K562 (cell line): Measurements from ENCODE around the gene ADAMTS7. TPM values are rescaled to one million over a fixed set of nuclear protein-coding genes. Genes with fewer than 3 reads are reported as not detected.

Source experiments
- ADNP ChIP-seq: fragments of 200-800 bp; sonication (Bioruptor generic); IDR thresholded peaks from 2 replicates; pipeline ENCODE4 v1.6.1; 2016; ENCODE audit warnings: missing genetic modification characterization, missing compliant biosample characterization
- CXXC5 ChIP-seq: fragments of 250-450 bp; sonication (Bioruptor Pico); IDR thresholded peaks from 2 replicates; pipeline ENCODE4 v1.8.0; 2022; ENCODE audit warnings: inconsistent platforms, mild to moderate bottlenecking, moderate library complexity
- EGR1 ChIP-seq: fragments of 450-650 bp; conservative IDR thresholded peaks from 2 replicates; pipeline ENCODE4 v1.6.1; 2017; ENCODE audit warnings: mild to moderate bottlenecking
- ELK1 ChIP-seq: sonication (generic); formaldehyde crosslinking; IDR thresholded peaks from 2 replicates; pipeline ENCODE4 v1.8.1; 2022; ENCODE audit warnings: missing genetic modification reagents
- ERF ChIP-seq: fragments of 450-650 bp; formaldehyde crosslinking; IDR thresholded peaks from 2 replicates; pipeline ENCODE4 v1.4.0; 2020; ENCODE audit warnings: mild to moderate bottlenecking, mixed read lengths
- KAT8 ChIP-seq: fragments of 450-650 bp; IDR thresholded peaks from 2 replicates; pipeline ENCODE4 v1.6.1; 2016; ENCODE audit warnings: low read depth, mild to moderate bottlenecking
- MLX ChIP-seq, 2 experiments: fragments of 450-650 bp in 1 of 2; sonication (generic) in 1 of 2; formaldehyde crosslinking; conservative IDR thresholded peaks; 2 replicates each; pipeline versions ENCODE4 v1.4.0 to v1.8.1; 2020 to 2022; ENCODE audit warnings: mild to moderate bottlenecking in 1 of 2, missing genetic modification reagents in 1 of 2
- POU5F1 ChIP-seq: fragments of 150-350 bp; IDR thresholded peaks from 2 replicates; pipeline ENCODE4 v1.6.1; 2014; ENCODE audit warnings: borderline replicate concordance, low read length, low read depth, mild to moderate bottlenecking; ENCODE audit not compliant: partially characterized antibody
- SNAPC5 ChIP-seq: fragments of 250-450 bp; sonication (Bioruptor Pico); IDR thresholded peaks from 2 replicates; pipeline ENCODE4 v1.8.0; 2021; ENCODE audit warnings: moderate library complexity, mild to moderate bottlenecking, inconsistent platforms
- TBL1XR1 ChIP-seq, 2 experiments: IDR thresholded peaks; 2 replicates each; pipeline ENCODE4 v1.6.1; 2012; ENCODE audit warnings: improper control_type of control experiment in 2 of 2, low read length in 2 of 2, mild to moderate bottlenecking in 1 of 2
- THRAP3 ChIP-seq: fragments of 450-650 bp; IDR thresholded peaks from 2 replicates; pipeline ENCODE4 v1.6.1; 2016; ENCODE audit warnings: mild to moderate bottlenecking, inconsistent platforms, borderline replicate concordance
- ZC3H4 ChIP-seq: sonication (generic); formaldehyde crosslinking; IDR thresholded peaks from 2 replicates; pipeline ENCODE4 v1.9.0; 2021; ENCODE audit warnings: missing genetic modification reagents, borderline replicate concordance
- ZNF143 ChIP-seq: sonication (generic); formaldehyde crosslinking; IDR thresholded peaks from 2 replicates; pipeline ENCODE4 v1.9.0; 2022; ENCODE audit warnings: mild to moderate bottlenecking, missing genetic modification reagents
- ZNF165 ChIP-seq: fragments of 250-450 bp; sonication (Bioruptor Pico); IDR thresholded peaks from 2 replicates; pipeline ENCODE4 v1.4.0; 2020; ENCODE audit warnings: borderline replicate concordance
- ZNF253 ChIP-seq: fragments of 250-450 bp; sonication (Bioruptor Pico); conservative IDR thresholded peaks from 2 replicates; pipeline ENCODE4 v1.6.1; 2021; ENCODE audit warnings: mild to moderate bottlenecking
- ZNF3 ChIP-seq: fragments of 250-450 bp; sonication (Bioruptor Pico); IDR thresholded peaks from 2 replicates; pipeline ENCODE4 v1.5.0; 2021; ENCODE audit warnings: mild to moderate bottlenecking, moderate library complexity
- ZNF561 ChIP-seq: fragments of 450-650 bp; formaldehyde crosslinking; conservative IDR thresholded peaks from 2 replicates; pipeline ENCODE4 v1.4.0; 2020; ENCODE audit warnings: mild to moderate bottlenecking, moderate library complexity
- ZNF780A ChIP-seq: fragments of 250-450 bp; sonication (Bioruptor Pico); IDR thresholded peaks from 2 replicates; pipeline ENCODE4 v1.5.0; 2021; ENCODE audit warnings: mild to moderate bottlenecking
- polyA plus RNA-seq, 8 experiments: library from polyadenylated mRNA; depleted of rRNA in 4 of 8; stranded (reverse) in 5 of 8; unstranded in 3 of 8; fragments of >200 nt; fragmentation: Nextera tagmentation in 2 of 8; fragmentation: Illumina TruSeq in 1 of 8; extraction: Ambion mirVana in 2 of 8; extraction: Trizol in 1 of 8; gene quantifications; 2 replicates each; pipeline versions ENCODE4 v1.2.1 to v1.2.3, GENCODE V29; 2011 to 2014; ENCODE audit warnings: inconsistent platforms in 1 of 8, missing spikeins in 1 of 8
- total RNA-seq, 7 experiments: library from RNA; depleted of rRNA in 6 of 7; stranded (reverse); fragments of >200 nt in 6 of 7; fragmentation: Illumina TruSeq in 2 of 7; extraction: Trizol in 2 of 7; gene quantifications; 2 replicates each; pipeline versions ENCODE4 v1.2.1 to v1.2.3, GENCODE V29; 2011 to 2021; ENCODE audit warnings: low replicate concordance in 1 of 7
- TF ChIP-seq, protein P1 (sequence below): sonication (generic); formaldehyde crosslinking; IDR thresholded peaks from 2 replicates; pipeline ENCODE4 v1.9.0; 2022; ENCODE audit warnings: mild to moderate bottlenecking, missing genetic modification reagents
- TF ChIP-seq, protein P2 (sequence below): sonication (generic); formaldehyde crosslinking; IDR thresholded peaks from 2 replicates; pipeline ENCODE4 v1.8.0; 2022; ENCODE audit warnings: mild to moderate bottlenecking, missing genetic modification reagents
- TF ChIP-seq, protein P3 (sequence below): fragments of 450-650 bp; IDR thresholded peaks from 2 replicates; pipeline ENCODE4 v1.6.1; 2017; ENCODE audit warnings: mild to moderate bottlenecking, moderate library complexity
- TF ChIP-seq, protein P4 (sequence below): fragments of 450-650 bp; IDR thresholded peaks from 2 replicates; pipeline ENCODE4 v1.6.1; 2016; ENCODE audit warnings: missing biosample characterization, missing genetic modification characterization

The ADAMTS7 gene
- total and polyA plus RNA-seq, 9 of the 15 experiments (the other 6 are each of a cell fraction or from before 2014, with no cell fraction given): 0.05 to 0.07 TPM; not detected in 7

DNA sequence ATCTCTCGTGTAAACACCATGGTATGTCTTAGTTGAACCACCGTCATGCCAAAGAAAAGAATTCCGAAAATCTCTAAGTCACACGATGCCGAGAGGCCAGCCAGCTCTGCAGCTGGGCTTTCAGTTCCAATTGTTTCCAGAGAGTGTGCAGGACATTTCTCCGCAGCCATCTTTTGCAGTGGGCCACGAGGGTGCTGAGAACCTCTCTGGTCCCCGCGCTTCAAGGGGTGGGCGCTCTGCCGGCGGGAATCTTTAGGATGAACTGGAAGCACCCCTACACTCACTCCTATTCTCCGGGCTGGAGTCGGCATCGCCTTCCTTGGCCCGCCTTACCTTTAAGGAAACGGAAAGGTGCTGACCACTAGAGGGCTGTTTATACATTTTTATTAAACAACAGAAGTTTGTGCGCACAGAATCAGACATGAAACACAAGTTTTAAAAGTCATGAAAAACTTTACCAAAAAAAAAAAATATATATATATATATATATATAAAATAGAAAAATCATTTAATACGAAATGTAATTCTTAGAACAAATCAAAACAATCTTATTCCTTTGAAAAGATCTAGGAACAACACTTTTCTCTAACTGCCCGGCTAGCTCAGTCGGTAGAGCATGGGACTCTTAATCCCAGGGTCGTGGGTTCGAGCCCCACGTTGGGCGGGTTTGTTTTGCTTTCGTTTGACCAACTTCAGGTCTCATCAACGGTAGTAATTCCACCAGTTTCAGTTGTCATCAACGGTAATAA, 48.9 kb upstream of the ADAMTS7 start (continued):
- TF ChIP-seq ELK1 (CRISPR knock-in tag) (no peak), ZNF253 (no peak), KAT8 (no peak), EGR1 (no peak), ZNF3 (0 out of 2 replicates have a peak, but pooled peaks have one; percentile 38), SNAPC5 (CRISPR knock-in tag) (no peak), ADNP (peak; percentile 86), ZNF143 (CRISPR knock-in tag) (no peak), ERF (CRISPR knock-in tag) (no peak), THRAP3 (no peak), POU5F1 (no peak), ZNF780A (CRISPR knock-in tag) (no peak), TBL1XR1 (IDR thresholded peaks at IDR 0.05; ENCODE audit: low read length in 2 of 2) (peak in 1 of 2 experiments; percentile 81; a peak in 1 of 4 replicates), MLX (CRISPR knock-in tag; conservative IDR thresholded peaks at IDR 0.05) (no peak), CXXC5 (CRISPR knock-in tag) (peak; percentile 30; the same call in 1 of the 2 replicates), ZNF561 (CRISPR knock-in tag) (no peak), ZC3H4 (CRISPR knock-in tag) (no peak), ZNF165 (no peak)
- TF ChIP-seq, protein P1, sequence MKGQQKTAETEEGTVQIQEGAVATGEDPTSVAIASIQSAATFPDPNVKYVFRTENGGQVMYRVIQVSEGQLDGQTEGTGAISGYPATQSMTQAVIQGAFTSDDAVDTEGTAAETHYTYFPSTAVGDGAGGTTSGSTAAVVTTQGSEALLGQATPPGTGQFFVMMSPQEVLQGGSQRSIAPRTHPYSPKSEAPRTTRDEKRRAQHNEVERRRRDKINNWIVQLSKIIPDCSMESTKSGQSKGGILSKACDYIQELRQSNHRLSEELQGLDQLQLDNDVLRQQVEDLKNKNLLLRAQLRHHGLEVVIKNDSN (CRISPR knock-in tag): no peak
- TF ChIP-seq, protein P2, sequence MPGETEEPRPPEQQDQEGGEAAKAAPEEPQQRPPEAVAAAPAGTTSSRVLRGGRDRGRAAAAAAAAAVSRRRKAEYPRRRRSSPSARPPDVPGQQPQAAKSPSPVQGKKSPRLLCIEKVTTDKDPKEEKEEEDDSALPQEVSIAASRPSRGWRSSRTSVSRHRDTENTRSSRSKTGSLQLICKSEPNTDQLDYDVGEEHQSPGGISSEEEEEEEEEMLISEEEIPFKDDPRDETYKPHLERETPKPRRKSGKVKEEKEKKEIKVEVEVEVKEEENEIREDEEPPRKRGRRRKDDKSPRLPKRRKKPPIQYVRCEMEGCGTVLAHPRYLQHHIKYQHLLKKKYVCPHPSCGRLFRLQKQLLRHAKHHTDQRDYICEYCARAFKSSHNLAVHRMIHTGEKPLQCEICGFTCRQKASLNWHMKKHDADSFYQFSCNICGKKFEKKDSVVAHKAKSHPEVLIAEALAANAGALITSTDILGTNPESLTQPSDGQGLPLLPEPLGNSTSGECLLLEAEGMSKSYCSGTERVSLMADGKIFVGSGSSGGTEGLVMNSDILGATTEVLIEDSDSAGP (CRISPR knock-in tag): no peak
- TF ChIP-seq, protein P3, sequence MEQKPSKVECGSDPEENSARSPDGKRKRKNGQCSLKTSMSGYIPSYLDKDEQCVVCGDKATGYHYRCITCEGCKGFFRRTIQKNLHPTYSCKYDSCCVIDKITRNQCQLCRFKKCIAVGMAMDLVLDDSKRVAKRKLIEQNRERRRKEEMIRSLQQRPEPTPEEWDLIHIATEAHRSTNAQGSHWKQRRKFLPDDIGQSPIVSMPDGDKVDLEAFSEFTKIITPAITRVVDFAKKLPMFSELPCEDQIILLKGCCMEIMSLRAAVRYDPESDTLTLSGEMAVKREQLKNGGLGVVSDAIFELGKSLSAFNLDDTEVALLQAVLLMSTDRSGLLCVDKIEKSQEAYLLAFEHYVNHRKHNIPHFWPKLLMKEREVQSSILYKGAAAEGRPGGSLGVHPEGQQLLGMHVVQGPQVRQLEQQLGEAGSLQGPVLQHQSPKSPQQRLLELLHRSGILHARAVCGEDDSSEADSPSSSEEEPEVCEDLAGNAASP: no peak
- TF ChIP-seq, protein P4, sequence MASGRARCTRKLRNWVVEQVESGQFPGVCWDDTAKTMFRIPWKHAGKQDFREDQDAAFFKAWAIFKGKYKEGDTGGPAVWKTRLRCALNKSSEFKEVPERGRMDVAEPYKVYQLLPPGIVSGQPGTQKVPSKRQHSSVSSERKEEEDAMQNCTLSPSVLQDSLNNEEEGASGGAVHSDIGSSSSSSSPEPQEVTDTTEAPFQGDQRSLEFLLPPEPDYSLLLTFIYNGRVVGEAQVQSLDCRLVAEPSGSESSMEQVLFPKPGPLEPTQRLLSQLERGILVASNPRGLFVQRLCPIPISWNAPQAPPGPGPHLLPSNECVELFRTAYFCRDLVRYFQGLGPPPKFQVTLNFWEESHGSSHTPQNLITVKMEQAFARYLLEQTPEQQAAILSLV: no peak
